Measurements from ENCODE around the gene TCF25.
A peak's percentile ranks its signal among the peaks of the same experiment; 100 is the strongest.

- TF ChIP-seq CTCF (IDR thresholded peaks at IDR 0.05) (no peak), POLR2A (IDR thresholded peaks at IDR 0.05) (peak in 1 of 4 donors; percentile 19)
These were observed 49.1 kb downstream of the TCF25 start for GRCh38 chr16:89922477-89922883.

Data from esophagus squamous epithelium (tissue), 4 donors.